ENCODE results near the gene TMEM163.

TMEM163 gene

GRCh38 chr2:134714228-134714627 is 4.6 kb downstream of the TMEM163 start:
- TF ChIP-seq USF1 (IDR thresholded peaks at IDR 0.05), result no peak
- TF ChIP-seq NFIC (IDR thresholded peaks at IDR 0.05), result no peak
- no peak for TF ChIP-seq RAD21 (IDR thresholded peaks at IDR 0.05; ENCODE audit: low read depth)
- no peak for TF ChIP-seq TCF12 (IDR thresholded peaks at IDR 0.05; ENCODE audit: low read depth)
- no peak for TF ChIP-seq TAF1 (IDR thresholded peaks at IDR 0.05; ENCODE audit: low read depth)
- no peak for TF ChIP-seq FOXM1 (IDR thresholded peaks at IDR 0.05; ENCODE audit: borderline replicate concordance, low read depth)
- no peak for TF ChIP-seq YY1 (IDR thresholded peaks at IDR 0.05; ENCODE audit: low read depth)
- no peak for TF ChIP-seq CEBPB (IDR thresholded peaks at IDR 0.05)
- no peak for TF ChIP-seq TEAD4 (IDR thresholded peaks at IDR 0.05)
- TF ChIP-seq CREB1 (IDR thresholded peaks at IDR 0.05; ENCODE audit: low read depth), result no peak
- TF ChIP-seq ZBTB7A (IDR thresholded peaks at IDR 0.05; ENCODE audit: low read depth), result no peak
- no peak for TF ChIP-seq EGR1 (IDR thresholded peaks at IDR 0.05)
- TF ChIP-seq REST (IDR thresholded peaks at IDR 0.05; ENCODE audit: low read depth), result no peak
- TF ChIP-seq MAX (IDR thresholded peaks at IDR 0.05), result no peak
- no peak for TF ChIP-seq EP300 (IDR thresholded peaks at IDR 0.05; ENCODE audit: borderline replicate concordance)

GRCh38 chr2:134713606-134714005 is 5.2 kb downstream of the TMEM163 start:
- TF ChIP-seq USF1 (IDR thresholded peaks at IDR 0.05) (no peak), TCF12 (IDR thresholded peaks at IDR 0.05; ENCODE audit: low read depth) (no peak), ZBTB7A (IDR thresholded peaks at IDR 0.05; ENCODE audit: low read depth) (no peak), EGR1 (IDR thresholded peaks at IDR 0.05) (no peak), FOXM1 (IDR thresholded peaks at IDR 0.05; ENCODE audit: borderline replicate concordance, low read depth) (no peak), NFIC (IDR thresholded peaks at IDR 0.05) (no peak), REST (IDR thresholded peaks at IDR 0.05; ENCODE audit: low read depth) (no peak), MAX (IDR thresholded peaks at IDR 0.05) (no peak), YY1 (IDR thresholded peaks at IDR 0.05; ENCODE audit: low read depth) (no peak), TAF1 (IDR thresholded peaks at IDR 0.05; ENCODE audit: low read depth) (no peak), CEBPB (IDR thresholded peaks at IDR 0.05) (no peak), RAD21 (IDR thresholded peaks at IDR 0.05; ENCODE audit: low read depth) (no peak), TEAD4 (IDR thresholded peaks at IDR 0.05) (no peak)

- TF ChIP-seq TAF1 (IDR thresholded peaks at IDR 0.05; ENCODE audit: low read depth), result no peak
- no peak for TF ChIP-seq YY1 (IDR thresholded peaks at IDR 0.05; ENCODE audit: low read depth)
- TF ChIP-seq RAD21 (IDR thresholded peaks at IDR 0.05; ENCODE audit: low read depth), result no peak
- TF ChIP-seq TCF12 (IDR thresholded peaks at IDR 0.05; ENCODE audit: low read depth), result no peak
- no peak for TF ChIP-seq CREB1 (IDR thresholded peaks at IDR 0.05; ENCODE audit: low read depth)
- TF ChIP-seq REST (IDR thresholded peaks at IDR 0.05; ENCODE audit: low read depth), result no peak
- TF ChIP-seq ZBTB7A (IDR thresholded peaks at IDR 0.05; ENCODE audit: low read depth), result no peak
- TF ChIP-seq FOXM1 (IDR thresholded peaks at IDR 0.05; ENCODE audit: borderline replicate concordance, low read depth), result no peak
- no peak for TF ChIP-seq NFIC (IDR thresholded peaks at IDR 0.05)
- no peak for TF ChIP-seq EGR1 (IDR thresholded peaks at IDR 0.05)
- TF ChIP-seq TEAD4 (IDR thresholded peaks at IDR 0.05), result no peak
- TF ChIP-seq EP300 (IDR thresholded peaks at IDR 0.05; ENCODE audit: borderline replicate concordance), result no peak
- TF ChIP-seq CEBPB (IDR thresholded peaks at IDR 0.05), result no peak
- TF ChIP-seq USF1 (IDR thresholded peaks at IDR 0.05), result no peak
- TF ChIP-seq MAX (IDR thresholded peaks at IDR 0.05), result no peak
Observed at GRCh38 chr2:134713176-134713575, 5.6 kb downstream of the TMEM163 start.

- TF ChIP-seq TAF1 (IDR thresholded peaks at IDR 0.05; ENCODE audit: low read depth), result no peak
- TF ChIP-seq TEAD4 (IDR thresholded peaks at IDR 0.05), result no peak
- TF ChIP-seq YY1 (IDR thresholded peaks at IDR 0.05; ENCODE audit: low read depth), result no peak
- TF ChIP-seq RAD21 (IDR thresholded peaks at IDR 0.05; ENCODE audit: low read depth), result no peak
Observed at GRCh38 chr2:134712736-134713135, 6.1 kb downstream of the TMEM163 start.
